GM19452 (cell line): ENCODE results near the gene PSMD10.

ENCODE experiments used
- ATAC-seq: cut with Tn5 transposase; IDR thresholded peaks from one replicate; pipeline ENCODE4 v1.9.1; 2021; ENCODE audit not compliant: unreplicated experiment

The PSMD10 gene

GRCh38 chrX:108081110-108081509 is 10.2 kb downstream of the PSMD10 start:
- ATAC-seq, result no peak

- ATAC-seq, result no peak
Measured at GRCh38 chrX:108072746-108073145, 18.6 kb downstream of the PSMD10 start.

- ATAC-seq, result no peak
Measured at GRCh38 chrX:108071578-108071977, 19.8 kb downstream of the PSMD10 start.

GRCh38 chrX:108070891-108071290 is 20.5 kb downstream of the PSMD10 start:
- ATAC-seq, result no peak

- no peak for ATAC-seq
Measured at GRCh38 chrX:108068121-108068520, 23.2 kb downstream of the PSMD10 start.

GRCh38 chrX:108064613-108065012 is 26.7 kb downstream of the PSMD10 start:
- ATAC-seq, result no peak

GRCh38 chrX:108064001-108064400 is 27.3 kb downstream of the PSMD10 start:
- ATAC-seq, result no peak

- ATAC-seq, result no peak
Measured at GRCh38 chrX:108059801-108060200, 31.5 kb downstream of the PSMD10 start.

GRCh38 chrX:108055546-108055945 is 35.8 kb downstream of the PSMD10 start:
- ATAC-seq, result no peak

GRCh38 chrX:108053218-108053617 is 38.1 kb downstream of the PSMD10 start:
- no peak for ATAC-seq

GRCh38 chrX:108049649-108050048 is 41.7 kb downstream of the PSMD10 start:
- ATAC-seq, result no peak

GRCh38 chrX:108044554-108045256 is 46.6 kb downstream of the PSMD10 start, which contains the start of gene VSIG1:
Gene VSIG1, plus strand, starts transcription at chrX:108045065. Its CDS starts 66 bp downstream, at chrX:108045131.
- ATAC-seq, result no peak

GRCh38 chrX:108036298-108036973 is 54.9 kb downstream of the PSMD10 start:
- no peak for ATAC-seq

- no peak for ATAC-seq
Measured at GRCh38 chrX:108034725-108035124, 56.6 kb downstream of the PSMD10 start.
